BJ (cell line): Measurements from ENCODE around the gene DCLK2. TPM values are rescaled to one million over a fixed set of nuclear protein-coding genes. Genes with fewer than 3 reads are reported as not detected.

ENCODE experiments used
- CTCF ChIA-PET: fragments of 350-600 bp; formaldehyde crosslinking; extraction: SDS; loops from one replicate; lab custom pipeline; 2021; ENCODE audit warnings: antibody characterized with exemption, inconsistent platforms; lab: Yijun Ruan, JAX
- POLR2A ChIA-PET: fragments of 300-600 bp; sonication (Branson Sonifier 250); formaldehyde crosslinking; extraction: SDS; loops from one replicate; lab custom pipeline; 2021; ENCODE audit warnings: antibody characterized with exemption; lab: Charles Lee
- DNase-seq: peaks from one replicate; pipeline ENCODE4 v3.0.0-alpha.2; 2011; ENCODE audit warnings: low read depth
- H3K27me3 ChIP-seq: 2 replicates; pipeline ENCODE4 v1.6.0; 2011; ENCODE audit warnings: low read length; ENCODE audit not compliant: control insufficient read depth, insufficient read depth
- H3K36me3 ChIP-seq: 2 replicates; pipeline ENCODE4 v1.5.1; 2011; ENCODE audit warnings: low read length; ENCODE audit not compliant: control insufficient read depth, insufficient read depth
- H3K4me3 ChIP-seq: 2 replicates; pipeline ENCODE4 v1.5.1; 2011; ENCODE audit warnings: low read depth, mild to moderate bottlenecking, control low read depth, low read length
- polyA plus RNA-seq: library from polyadenylated mRNA; depleted of rRNA; stranded (reverse); fragments of >200 nt; gene quantifications from 2 replicates; pipeline ENCODE4 v1.2.3, GENCODE V29; 2011
- TF ChIP-seq, protein P1 (sequence below): IDR thresholded peaks from 2 replicates; pipeline ENCODE4 v1.5.1; 2011; ENCODE audit warnings: low read depth, mild to moderate bottlenecking, control low read depth, inconsistent platforms, low read length, moderate library complexity; ENCODE audit not compliant: insufficient read depth

The DCLK2 gene
- polyA plus RNA-seq, 1 experiment, result 38.8 TPM

DNA sequence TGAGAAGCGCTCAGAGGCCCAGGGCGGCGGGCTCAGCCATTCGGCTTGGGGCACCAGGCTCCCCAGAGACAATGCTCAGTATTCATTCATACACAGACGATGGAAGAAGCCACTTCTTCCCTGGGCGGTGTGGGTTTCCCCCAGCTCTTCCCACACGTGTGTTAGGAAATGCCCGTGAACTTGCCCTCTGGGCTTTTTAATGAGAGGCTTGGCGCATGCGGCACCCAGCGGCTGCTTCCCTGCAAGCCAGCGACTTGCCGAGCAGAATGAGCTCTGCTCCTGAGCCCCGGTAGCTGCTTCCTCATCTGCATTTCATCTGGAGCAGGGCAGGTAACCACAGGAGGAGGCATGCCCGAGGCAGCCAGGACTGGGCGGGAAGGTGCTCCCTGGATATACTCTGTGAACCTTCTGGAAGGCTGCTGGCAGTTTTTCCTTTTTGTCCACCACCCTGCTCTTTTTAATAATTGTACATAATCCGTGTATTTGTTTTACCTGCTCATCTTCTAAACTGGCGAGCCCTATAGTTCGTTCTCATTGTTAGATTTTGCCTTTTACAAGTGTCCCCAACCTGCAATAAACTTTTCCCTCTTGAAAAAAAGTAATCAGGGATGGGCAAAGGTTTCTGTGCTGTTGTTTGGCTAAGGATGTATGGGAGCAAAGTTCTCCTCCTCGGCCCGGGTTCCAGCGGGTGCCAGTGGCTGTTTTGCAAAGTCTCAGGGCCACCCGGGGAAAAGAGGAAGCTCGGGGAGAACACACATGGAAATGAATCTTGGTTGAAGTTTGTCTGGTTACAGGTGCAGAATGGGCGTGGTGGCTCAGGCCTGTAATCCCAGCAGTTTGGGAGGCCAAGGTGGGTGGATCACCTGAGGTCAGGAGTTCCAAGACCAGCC lies 178.8 kb downstream of the DCLK2 start:
- ChIA-PET CTCF (interaction anchor here (0.8 kb wide), 1 partner anchor 14 kb away, joined by 3 read pairs; no protein-coding TSS in a partner anchor), POLR2A (no interaction called here)
- TF ChIP-seq, protein P1, sequence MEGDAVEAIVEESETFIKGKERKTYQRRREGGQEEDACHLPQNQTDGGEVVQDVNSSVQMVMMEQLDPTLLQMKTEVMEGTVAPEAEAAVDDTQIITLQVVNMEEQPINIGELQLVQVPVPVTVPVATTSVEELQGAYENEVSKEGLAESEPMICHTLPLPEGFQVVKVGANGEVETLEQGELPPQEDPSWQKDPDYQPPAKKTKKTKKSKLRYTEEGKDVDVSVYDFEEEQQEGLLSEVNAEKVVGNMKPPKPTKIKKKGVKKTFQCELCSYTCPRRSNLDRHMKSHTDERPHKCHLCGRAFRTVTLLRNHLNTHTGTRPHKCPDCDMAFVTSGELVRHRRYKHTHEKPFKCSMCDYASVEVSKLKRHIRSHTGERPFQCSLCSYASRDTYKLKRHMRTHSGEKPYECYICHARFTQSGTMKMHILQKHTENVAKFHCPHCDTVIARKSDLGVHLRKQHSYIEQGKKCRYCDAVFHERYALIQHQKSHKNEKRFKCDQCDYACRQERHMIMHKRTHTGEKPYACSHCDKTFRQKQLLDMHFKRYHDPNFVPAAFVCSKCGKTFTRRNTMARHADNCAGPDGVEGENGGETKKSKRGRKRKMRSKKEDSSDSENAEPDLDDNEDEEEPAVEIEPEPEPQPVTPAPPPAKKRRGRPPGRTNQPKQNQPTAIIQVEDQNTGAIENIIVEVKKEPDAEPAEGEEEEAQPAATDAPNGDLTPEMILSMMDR, result no peak
- Histone ChIP-seq H3K4me3 (no peak overlapping the region), H3K36me3 (peaks cover 45% of the 10 kb centered on the region), H3K27me3 (no peaks in the 10 kb centered on the region)
- no peak for DNase-seq

DNA sequence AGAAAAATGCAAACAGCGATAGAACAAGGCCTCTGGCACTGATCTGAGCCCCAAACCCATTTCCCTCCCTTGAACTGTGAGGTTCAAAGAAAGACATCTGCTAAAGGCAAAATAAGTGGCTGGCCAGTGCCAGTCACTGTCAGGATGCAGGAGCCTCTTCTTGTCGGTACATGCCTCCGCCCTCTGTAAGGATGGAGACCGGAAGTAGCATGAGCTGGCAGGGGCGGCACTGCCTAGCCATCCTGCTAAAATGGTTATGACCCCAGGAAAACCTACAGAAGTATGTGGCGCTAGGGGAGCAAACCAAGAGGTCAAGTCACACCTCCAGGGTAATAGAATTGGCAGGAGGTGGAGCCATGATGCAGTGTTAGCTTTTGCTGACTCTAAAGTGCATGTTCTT lies 180.3 kb downstream of the DCLK2 start:
- Histone ChIP-seq H3K36me3 (peaks cover 39% of the 10 kb centered on the region), H3K27me3 (no peaks in the 10 kb centered on the region), H3K4me3 (no peak overlapping the region)
- no peak for DNase-seq
- CTCF ChIA-PET, result interaction anchor here (1.1 kb wide), 1 partner anchor 306 kb away, joined by 3 read pairs; no protein-coding TSS in a partner anchor
- TF ChIP-seq, protein P1, result no peak
- POLR2A ChIA-PET, result no interaction called here

DNA sequence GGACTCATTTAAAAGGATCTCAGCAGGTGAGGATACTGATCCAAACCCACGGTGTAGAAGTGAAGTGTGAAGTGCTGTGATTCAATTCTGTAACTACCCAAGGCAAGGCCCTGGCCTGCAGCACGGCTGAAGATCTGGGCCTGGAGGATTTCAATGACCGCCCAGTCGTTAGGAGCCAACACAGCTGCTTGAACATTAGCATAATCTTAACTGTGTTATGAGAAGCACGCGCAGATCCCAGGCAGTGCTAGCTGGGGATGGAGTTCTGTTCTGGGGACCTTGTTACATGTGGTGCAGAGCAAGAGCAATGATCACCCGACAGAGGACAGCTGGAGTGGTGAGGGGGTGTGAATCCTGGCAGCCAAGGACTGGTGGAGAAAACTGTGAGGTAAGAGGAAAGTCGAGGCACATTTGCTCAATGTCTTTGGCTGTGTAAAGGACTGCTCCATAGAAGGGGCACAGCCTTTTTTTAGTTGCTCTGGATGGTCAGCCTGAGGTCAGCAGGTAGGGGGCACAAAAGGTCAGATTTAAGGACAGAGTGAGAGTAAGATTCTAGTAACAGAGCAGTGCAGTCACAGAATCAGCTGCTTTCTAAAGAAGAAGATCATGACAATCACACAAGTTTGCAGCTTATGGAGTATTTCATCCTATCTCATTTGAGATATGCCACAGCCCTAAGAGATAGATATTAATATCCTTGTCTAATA lies 181.8 kb downstream of the DCLK2 start:
- Histone ChIP-seq H3K36me3 (peaks cover 27% of the 10 kb centered on the region), H3K27me3 (no peaks in the 10 kb centered on the region), H3K4me3 (no peak overlapping the region)
- POLR2A ChIA-PET, result no interaction called here
- DNase-seq, result no peak
- TF ChIP-seq, protein P1, result no peak
- CTCF ChIA-PET, result interaction anchor here (0.7 to 1.3 kb wide), 3 partner anchors 12 to 307 kb away, joined by 3 to 4 read pairs (median 3); no protein-coding TSS in a partner anchor

DNA sequence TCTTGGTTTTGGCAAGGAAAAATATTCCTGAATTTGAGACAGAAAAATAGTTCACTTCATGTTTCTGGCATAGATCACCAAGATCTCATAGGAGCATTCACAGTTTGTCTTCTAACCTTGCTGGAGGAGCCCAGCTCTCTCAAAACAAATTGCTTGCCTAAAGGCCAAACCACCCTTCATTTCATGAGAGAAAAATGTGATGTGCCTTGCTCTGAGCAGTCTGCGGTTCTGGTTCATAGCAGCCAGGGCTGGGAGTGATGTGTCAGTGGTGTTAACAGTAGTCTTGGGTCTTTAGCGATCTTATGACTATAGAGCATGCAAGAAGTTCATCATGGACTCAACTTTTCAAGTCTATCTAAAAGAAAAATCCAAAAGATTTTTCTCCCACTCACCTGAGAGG lies 183.3 kb downstream of the DCLK2 start:
- TF ChIP-seq, protein P1, result no peak
- ChIA-PET CTCF (interaction anchor here (1.5 kb wide), 1 partner anchor 18 kb away, joined by 3 read pairs; no protein-coding TSS in a partner anchor), POLR2A (no interaction called here)
- Histone ChIP-seq H3K4me3 (no peak overlapping the region), H3K36me3 (peaks cover 23% of the 10 kb centered on the region), H3K27me3 (no peaks in the 10 kb centered on the region)
- no peak for DNase-seq

DNA sequence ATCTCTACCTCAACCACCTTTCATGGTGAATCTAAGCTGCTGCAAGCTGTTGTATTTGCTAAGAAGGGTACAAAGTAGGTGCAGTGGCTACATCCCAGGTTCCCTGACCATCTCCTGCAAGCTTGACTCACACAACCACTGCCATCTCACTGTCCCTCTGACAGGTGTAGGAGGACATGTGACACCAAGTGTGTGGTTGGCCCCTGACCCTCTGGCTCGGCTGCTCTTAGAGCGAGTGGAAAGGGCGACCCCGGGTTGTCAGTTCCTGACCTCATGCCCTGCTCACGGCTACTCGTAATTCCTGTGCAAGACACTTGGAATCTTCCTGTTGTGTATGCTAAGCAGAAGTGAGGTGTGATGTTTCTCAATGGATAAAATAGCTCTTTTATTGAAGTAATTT lies 184.4 kb downstream of the DCLK2 start:
- H3K4me3 ChIP-seq, result no peak overlapping the region
- H3K27me3 ChIP-seq, result no peaks in the 10 kb centered on the region
- TF ChIP-seq, protein P1, result no peak
- POLR2A ChIA-PET, result no interaction called here
- CTCF ChIA-PET, result interaction anchor here (1.0 kb wide), 1 partner anchor 246 kb away, joined by 3 read pairs; no protein-coding TSS in a partner anchor
- H3K36me3 ChIP-seq, result peaks cover 18% of the 10 kb centered on the region
- no peak for DNase-seq
